ENCODE measurements around the gene PIP5KL1.

Gene PIP5KL1

DNA sequence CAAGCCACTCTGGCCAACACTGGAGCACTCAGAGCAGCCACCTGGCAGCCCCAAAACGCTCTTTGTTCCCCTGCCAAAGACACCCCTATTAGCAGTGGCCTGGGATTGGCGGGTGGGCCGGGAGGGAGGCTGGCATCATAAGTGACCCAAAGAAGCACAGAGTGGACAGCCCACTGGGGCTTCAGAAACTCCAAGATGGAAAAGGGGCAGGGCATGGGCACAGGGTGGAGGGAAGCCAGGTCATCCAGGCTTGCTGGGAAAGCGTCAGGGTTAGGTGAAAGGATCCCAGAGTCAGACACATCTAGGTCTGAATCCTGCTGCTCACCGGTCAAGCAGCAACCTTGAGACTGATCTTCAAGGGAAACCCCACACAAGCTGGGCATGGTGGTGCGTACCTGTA lies 35.4 kb upstream of the PIP5KL1 start:
- TF ChIP-seq, protein P1, sequence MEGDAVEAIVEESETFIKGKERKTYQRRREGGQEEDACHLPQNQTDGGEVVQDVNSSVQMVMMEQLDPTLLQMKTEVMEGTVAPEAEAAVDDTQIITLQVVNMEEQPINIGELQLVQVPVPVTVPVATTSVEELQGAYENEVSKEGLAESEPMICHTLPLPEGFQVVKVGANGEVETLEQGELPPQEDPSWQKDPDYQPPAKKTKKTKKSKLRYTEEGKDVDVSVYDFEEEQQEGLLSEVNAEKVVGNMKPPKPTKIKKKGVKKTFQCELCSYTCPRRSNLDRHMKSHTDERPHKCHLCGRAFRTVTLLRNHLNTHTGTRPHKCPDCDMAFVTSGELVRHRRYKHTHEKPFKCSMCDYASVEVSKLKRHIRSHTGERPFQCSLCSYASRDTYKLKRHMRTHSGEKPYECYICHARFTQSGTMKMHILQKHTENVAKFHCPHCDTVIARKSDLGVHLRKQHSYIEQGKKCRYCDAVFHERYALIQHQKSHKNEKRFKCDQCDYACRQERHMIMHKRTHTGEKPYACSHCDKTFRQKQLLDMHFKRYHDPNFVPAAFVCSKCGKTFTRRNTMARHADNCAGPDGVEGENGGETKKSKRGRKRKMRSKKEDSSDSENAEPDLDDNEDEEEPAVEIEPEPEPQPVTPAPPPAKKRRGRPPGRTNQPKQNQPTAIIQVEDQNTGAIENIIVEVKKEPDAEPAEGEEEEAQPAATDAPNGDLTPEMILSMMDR (IDR thresholded peaks at IDR 0.05; ENCODE audit: extremely low read depth, missing control alignments): no peak
- DNase-seq (ENCODE audit: low spot score): no peak

DNA sequence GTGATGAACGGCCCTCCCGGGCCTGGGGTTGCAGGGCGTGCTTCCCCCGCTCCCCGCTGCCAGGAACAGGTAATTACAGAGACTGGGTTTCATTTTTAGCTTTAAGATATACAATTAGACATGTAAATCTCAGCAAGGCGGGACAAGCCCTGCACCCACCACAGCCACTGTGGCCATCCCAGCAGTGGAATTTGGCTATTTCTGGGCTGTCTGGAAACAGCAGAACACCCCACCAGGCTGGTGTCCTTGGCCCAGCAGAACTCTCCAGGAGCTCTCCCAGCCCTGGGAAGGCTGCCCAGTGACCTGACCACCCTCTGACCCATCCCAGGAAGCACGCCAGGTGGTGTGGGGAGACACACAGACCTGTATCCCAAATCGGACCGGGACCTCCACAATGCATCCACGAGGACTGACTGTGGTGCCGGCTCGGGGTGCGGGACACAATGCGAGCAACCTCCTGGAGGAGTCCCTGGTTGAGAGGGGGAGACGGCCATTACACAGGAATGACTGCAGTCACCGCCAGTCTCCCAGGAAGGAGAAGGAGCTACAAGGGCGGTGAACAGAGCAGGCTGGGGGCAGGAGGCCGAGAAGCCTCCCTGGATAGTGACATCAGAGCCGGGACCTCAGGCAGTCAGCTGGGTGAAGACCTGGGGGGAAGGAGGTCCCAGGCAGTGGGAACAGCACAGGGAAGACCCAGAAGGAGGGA lies 32.9 kb upstream of the PIP5KL1 start:
- TF ChIP-seq, protein P1 (IDR thresholded peaks at IDR 0.05; ENCODE audit: extremely low read depth, missing control alignments): no peak
- no peak for DNase-seq (ENCODE audit: low spot score)

DNA sequence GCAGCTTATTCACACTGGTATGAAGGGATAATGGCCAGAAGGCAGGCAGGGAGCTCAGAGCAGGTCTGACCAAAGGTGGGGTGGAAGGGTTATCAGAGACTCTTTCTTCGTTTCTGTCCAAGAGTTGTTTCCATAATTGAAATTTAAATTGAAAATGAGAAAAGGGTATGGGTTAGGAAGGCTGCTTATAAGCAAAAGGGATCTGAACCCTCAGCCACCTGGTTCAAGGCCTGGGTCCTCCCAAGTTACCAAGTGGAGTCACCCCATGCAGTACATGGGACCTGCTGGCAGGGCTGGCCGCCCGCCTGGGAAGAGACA lies 32.4 kb upstream of the PIP5KL1 start:
- DNase-seq (ENCODE audit: low spot score): no peak
- TF ChIP-seq, protein P1 (IDR thresholded peaks at IDR 0.05; ENCODE audit: extremely low read depth, missing control alignments): no peak

- TF ChIP-seq, protein P1 (IDR thresholded peaks at IDR 0.05; ENCODE audit: extremely low read depth, missing control alignments): no peak
- no peak for DNase-seq (ENCODE audit: low spot score)
These were observed 31.7 kb upstream of the PIP5KL1 start for GRCh38 chr9:127962278-127962677.

DNA sequence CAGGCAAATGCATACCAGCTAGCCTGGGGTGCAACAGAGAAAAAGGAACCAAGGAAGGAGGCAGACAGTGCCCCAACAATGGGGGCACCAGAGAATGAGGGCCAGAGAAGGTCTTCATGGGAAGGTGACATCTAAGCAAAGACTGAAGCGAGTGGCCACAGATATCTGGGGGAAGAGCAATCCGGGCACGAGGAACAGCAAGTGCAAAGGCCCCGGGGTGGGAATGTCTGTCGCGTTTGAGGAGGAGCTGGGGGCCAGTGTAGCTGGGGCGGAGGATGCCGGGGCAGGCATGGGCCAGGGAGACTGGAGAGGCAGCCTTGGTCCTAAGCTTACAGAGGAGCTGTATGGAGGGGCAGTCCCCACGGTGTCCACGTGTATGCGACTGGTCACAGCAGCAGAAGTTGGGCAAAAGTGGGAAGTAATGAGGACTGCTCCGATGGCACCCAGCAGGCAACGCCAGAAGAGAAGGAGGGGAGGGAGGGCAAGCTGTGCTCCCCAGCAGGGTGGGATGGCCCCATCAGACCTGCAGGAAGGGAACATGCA lies 31.1 kb upstream of the PIP5KL1 start:
- TF ChIP-seq, protein P1 (IDR thresholded peaks at IDR 0.05; ENCODE audit: extremely low read depth, missing control alignments): no peak
- no peak for DNase-seq (ENCODE audit: low spot score)

DNA sequence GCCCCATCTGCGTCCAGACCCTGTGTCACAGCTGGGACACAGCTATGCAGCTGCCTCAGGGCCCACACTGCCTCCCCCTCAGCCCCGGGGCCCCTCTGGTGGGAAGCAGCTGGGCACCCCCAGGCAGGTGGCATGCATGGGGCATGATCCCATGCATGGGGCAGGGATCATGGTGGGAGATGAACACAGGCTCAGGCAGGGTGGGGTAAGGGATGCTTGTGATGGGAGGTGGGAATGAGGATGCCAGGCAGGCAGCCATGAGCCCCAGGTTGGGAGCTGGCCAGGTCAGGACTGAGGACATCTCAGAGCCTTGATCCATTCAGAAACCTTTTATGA lies 30.5 kb upstream of the PIP5KL1 start:
- TF ChIP-seq, protein P1 (IDR thresholded peaks at IDR 0.05; ENCODE audit: extremely low read depth, missing control alignments): no peak
- DNase-seq (ENCODE audit: low spot score): no peak

- TF ChIP-seq, protein P1 (IDR thresholded peaks at IDR 0.05; ENCODE audit: extremely low read depth, missing control alignments): no peak
- no peak for DNase-seq (ENCODE audit: low spot score)
These were observed 30.0 kb upstream of the PIP5KL1 start for GRCh38 chr9:127960410-127961154.

Measured in GM20000 (cell line).